HepG2 (cell line): ENCODE data around the gene ASTN2. TPM values are rescaled to one million over a fixed set of nuclear protein-coding genes. Genes with fewer than 3 reads are reported as not detected.

Source experiments
- ATAC-seq: fragments of 200-7000 bp; cut with Tn5 transposase; 3 replicates; pipeline ENCODE4 v1.9.1; 2020; ENCODE audit warnings: mild to moderate bottlenecking, moderate library complexity
- BruUV-seq: library from RNA; stranded (reverse); fragments of 400-500 nt; replicated peaks from 2 replicates; lab custom pipeline; 2021; lab: Mats Ljungman, UMichigan
- CTCF ChIA-PET: fragments of 300-600 bp; formaldehyde crosslinking; extraction: SDS; loops from one replicate; lab custom pipeline; 2021; ENCODE audit warnings: low total read pairs, inconsistent platforms, low intra/inter-chr PET ratio; lab: Yijun Ruan, JAX
- POLR2A ChIA-PET: fragments of 350-600 bp; sonication (Branson Sonifier 250); formaldehyde crosslinking; loops from one replicate; lab custom pipeline; 2020; ENCODE audit warnings: antibody characterized with exemption, inconsistent platforms; lab: Yijun Ruan, JAX
- DNase-seq: peaks from one replicate; pipeline ENCODE4 v3.0.0-alpha.2; 2015; ENCODE audit warnings: low spot score
- FAIRE-seq: peaks from 3 replicates; lab custom pipeline; 2011; peaks lifted over from hg19 to GRCh38; lab: Jason Lieb, UNC
- H2AFZ ChIP-seq: one replicate; pipeline ENCODE4 v1.6.1; 2011; ENCODE audit warnings: low read length, inconsistent platforms
- H3K27ac ChIP-seq: fragments of 300-600 bp; 3 replicates; pipeline ENCODE4 v1.8.0; 2011; ENCODE audit warnings: mixed run types, mild to moderate bottlenecking, mixed read lengths, low read length, inconsistent platforms; ENCODE audit not compliant: insufficient read depth; ENCODE audit errors: extremely low read length
- H3K27me3 ChIP-seq, 2 experiments: fragments of 200-600 bp in 1 of 2; 2 replicates in 1 of 2; 3 replicates in 1 of 2; pipeline versions ENCODE4 v1.6.0 to v1.8.0; 2011; ENCODE audit warnings: low read length in 2 of 2, mild to moderate bottlenecking in 2 of 2, moderate library complexity in 2 of 2, inconsistent platforms in 1 of 2; ENCODE audit not compliant: insufficient read depth in 2 of 2, control insufficient read depth in 1 of 2
- H3K36me3 ChIP-seq, 2 experiments: fragments of 200-600 bp in 1 of 2; replicated peaks in 1 of 2; 2 replicates in 1 of 2; 3 replicates in 1 of 2; pipeline versions ENCODE4 v1.5.1 to v1.8.0; 2011; ENCODE audit warnings: low read length in 2 of 2, inconsistent platforms in 1 of 2; ENCODE audit not compliant: insufficient read depth in 2 of 2, control insufficient read depth in 1 of 2
- H3K4me1 ChIP-seq: 2 replicates; pipeline ENCODE4 v1.5.1; 2012; ENCODE audit warnings: low read length, inconsistent platforms; ENCODE audit not compliant: insufficient read depth
- H3K4me2 ChIP-seq: 2 replicates; pipeline ENCODE4 v1.6.0; 2011; ENCODE audit warnings: low read depth, low read length, inconsistent platforms
- H3K4me3 ChIP-seq, 3 experiments: fragments of 200-600 bp in 1 of 3; sonication (generic), shearing (Covaris generic) in 1 of 3; replicated peaks in 1 of 3; 2 replicates each; pipeline ENCODE4 v1.5.1; 2011 to 2016; ENCODE audit warnings: low read length in 3 of 3, inconsistent platforms in 2 of 3, low read depth in 2 of 3, mild to moderate bottlenecking in 2 of 3, control low read depth in 1 of 3, mixed read lengths in 1 of 3; ENCODE audit not compliant: insufficient read depth in 1 of 3
- H3K79me2 ChIP-seq: one replicate; pipeline ENCODE4 v1.6.1; 2011; ENCODE audit warnings: low read length, inconsistent platforms; ENCODE audit not compliant: insufficient read depth
- H3K9ac ChIP-seq: 2 replicates; pipeline ENCODE4 v1.6.0; 2011; ENCODE audit warnings: mild to moderate bottlenecking, low read depth, low read length, inconsistent platforms; ENCODE audit not compliant: insufficient read depth
- H3K9me3 ChIP-seq: 2 replicates; pipeline ENCODE4 v1.5.1; 2012; ENCODE audit warnings: mild to moderate bottlenecking, low read length
- H4K20me1 ChIP-seq: 2 replicates; pipeline ENCODE4 v1.6.0; 2011; ENCODE audit warnings: inconsistent platforms, mild to moderate bottlenecking, low read length, moderate library complexity; ENCODE audit not compliant: insufficient read depth
- AHR ChIP-seq: IDR thresholded peaks from 2 replicates; pipeline ENCODE4 v1.6.1; 2018; ENCODE audit warnings: missing genetic modification reagents, missing compliant biosample characterization
- FOSL2 ChIP-seq: sonication (generic); formaldehyde crosslinking; IDR thresholded peaks from 2 replicates; pipeline ENCODE4 v1.4.0; 2020; ENCODE audit warnings: missing genetic modification reagents
- FOXA1 ChIP-seq, 2 experiments: fragments of 450-650 bp in 1 of 2; sonication (generic) in 1 of 2; formaldehyde crosslinking in 1 of 2; IDR thresholded peaks; 2 replicates each; pipeline versions ENCODE4 v1.4.0 to v1.6.1; 2016 to 2020; ENCODE audit warnings: missing genetic modification reagents in 1 of 2
- HES4 ChIP-seq: sonication (generic); formaldehyde crosslinking; IDR thresholded peaks from 2 replicates; pipeline ENCODE4 v1.9.0; 2021; ENCODE audit warnings: mild to moderate bottlenecking, missing genetic modification reagents, borderline replicate concordance
- PCBP1 ChIP-seq: fragments of 200-400 bp; formaldehyde crosslinking; IDR thresholded peaks from 2 replicates; pipeline ENCODE4 v1.6.1; 2017; ENCODE audit warnings: mild to moderate bottlenecking, low read depth, low read length, borderline replicate concordance
- PHF5A ChIP-seq: IDR thresholded peaks from one replicate; pipeline ENCODE4 v1.6.1; 2018; ENCODE audit warnings: low read depth, missing genetic modification reagents; ENCODE audit not compliant: unreplicated experiment
- SATB2 ChIP-seq: sonication (generic); formaldehyde crosslinking; IDR thresholded peaks from 2 replicates; pipeline ENCODE4 v1.5.0; 2020; ENCODE audit warnings: missing genetic modification reagents
- SMC3 ChIP-seq: IDR thresholded peaks from 2 replicates; pipeline ENCODE4 v1.6.1; 2011; ENCODE audit warnings: low read length, improper control_type of control experiment
- ZBTB1 ChIP-seq: sonication (generic); formaldehyde crosslinking; IDR thresholded peaks from 2 replicates; pipeline ENCODE4 v1.4.0; 2020; ENCODE audit warnings: missing genetic modification reagents, borderline replicate concordance
- ZFP36L2 ChIP-seq: sonication (generic); formaldehyde crosslinking; IDR thresholded peaks from 2 replicates; pipeline ENCODE4 v1.4.0; 2020; ENCODE audit warnings: missing genetic modification reagents
- WGBS: methylation state at CpG from one replicate; pipeline ENCODE4 v1.1.6; 2017; ENCODE audit warnings: low lambda C conversion rate; 5-methylcytosine and 5-hydroxymethylcytosine counted together
- in situ Hi-C: cut with HindIII; loops from 2 replicates; pipeline ENCODE4 v1.10.0; 2017; ENCODE audit warnings: low pct_unique_long_range_greater_than_20kb; ENCODE audit not compliant: extremely low pct_ligation_motif_present
- intact Hi-C: fragments of 100-400 bp; cut with micrococcal nuclease; formaldehyde crosslinking; loops from one replicate; pipeline ENCODE4 v1.10.0; 2022; ENCODE audit not compliant: unreplicated experiment
- polyA plus RNA-seq, 8 experiments: library from polyadenylated mRNA; depleted of rRNA in 3 of 8; stranded (reverse) in 7 of 8; unstranded in 1 of 8; fragments of >200 nt; fragmentation: Illumina TruSeq in 4 of 8; extraction: Trizol in 4 of 8; gene quantifications; 2 replicates each; pipeline versions ENCODE4 v1.2.1 to v1.2.3, GENCODE V29; 2011 to 2016; ENCODE audit warnings: low read depth in 4 of 8, missing spikeins in 1 of 8, mixed read lengths in 1 of 8; ENCODE audit not compliant: insufficient read depth in 1 of 8
- total RNA-seq, 5 experiments: library from RNA; depleted of rRNA; stranded (reverse); fragments of >200 nt; fragmentation: Illumina TruSeq; extraction: Trizol; gene quantifications; 2 replicates each; pipeline ENCODE4 v1.2.3, GENCODE V29; 2016; ENCODE audit warnings: low read depth in 1 of 5
- TF ChIP-seq, protein P1 (sequence below): sonication (generic); formaldehyde crosslinking; IDR thresholded peaks from 2 replicates; pipeline ENCODE4 v1.4.0; 2020; ENCODE audit warnings: mild to moderate bottlenecking, missing genetic modification reagents, borderline replicate concordance
- TF ChIP-seq, protein P2 (sequence below): sonication (generic); formaldehyde crosslinking; IDR thresholded peaks from 2 replicates; pipeline ENCODE4 v1.5.0; 2020; ENCODE audit warnings: missing genetic modification reagents

The ASTN2 gene
- total and polyA plus RNA-seq, 2 of the 13 experiments (the other 11 are each of a cell fraction or from before 2014, with no cell fraction given), result 5.2 to 13.5 TPM

DNA sequence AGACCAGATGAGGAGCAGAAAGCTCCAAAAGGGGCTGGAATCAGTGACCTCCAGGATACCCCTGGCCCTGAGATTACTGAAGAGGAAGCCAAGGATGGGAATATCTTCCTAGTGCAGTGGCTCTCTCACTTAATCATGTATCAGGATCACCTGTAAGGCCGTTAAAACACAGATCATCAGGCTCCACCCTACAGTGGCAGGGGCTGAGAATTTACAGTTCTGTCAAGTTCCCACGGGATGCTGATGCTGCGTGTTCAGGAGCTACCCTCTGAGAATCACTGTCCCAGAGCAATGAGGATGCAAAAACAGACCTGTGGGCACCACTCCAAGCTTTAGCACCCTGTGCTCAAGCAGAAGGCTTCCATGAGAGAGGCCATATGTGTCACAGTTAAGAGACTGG, 291.9 kb downstream of the ASTN2 start:
- Histone ChIP-seq H3K4me3 (no peak overlapping the region), H3K9me3 (no peaks in the 10 kb centered on the region), H2AFZ (no peak overlapping the region), H3K79me2 (no peaks in the 10 kb centered on the region), H3K36me3 (no peaks in the 10 kb centered on the region), H3K27me3 (no peaks in the 10 kb centered on the region), H4K20me1 (no peaks in the 10 kb centered on the region), H3K4me1 (no peaks in the 10 kb centered on the region), H3K9ac (no peak overlapping the region), H3K27ac (no peak overlapping the region), H3K4me2 (no peak overlapping the region)
- WGBS, result 57% methylated on average over 2 of the region's 3 CpGs
- FAIRE-seq (no peak), DNase-seq (no peak), ATAC-seq (no peak)
- intact Hi-C loops, result no loop called here
- POLR2A ChIA-PET, result no interaction called here
- no peak for TF ChIP-seq PHF5A
- TF ChIP-seq SATB2 (CRISPR knock-in tag), result no peak
- no peak for TF ChIP-seq FOSL2 (CRISPR knock-in tag)
- no peak for TF ChIP-seq PCBP1
- TF ChIP-seq FOXA1 (IDR thresholded peaks at IDR 0.05), result no peak
- no peak for TF ChIP-seq FOXA1 (CRISPR knock-in tag; IDR thresholded peaks at IDR 0.05)
- no peak for TF ChIP-seq AHR
- TF ChIP-seq, protein P1, sequence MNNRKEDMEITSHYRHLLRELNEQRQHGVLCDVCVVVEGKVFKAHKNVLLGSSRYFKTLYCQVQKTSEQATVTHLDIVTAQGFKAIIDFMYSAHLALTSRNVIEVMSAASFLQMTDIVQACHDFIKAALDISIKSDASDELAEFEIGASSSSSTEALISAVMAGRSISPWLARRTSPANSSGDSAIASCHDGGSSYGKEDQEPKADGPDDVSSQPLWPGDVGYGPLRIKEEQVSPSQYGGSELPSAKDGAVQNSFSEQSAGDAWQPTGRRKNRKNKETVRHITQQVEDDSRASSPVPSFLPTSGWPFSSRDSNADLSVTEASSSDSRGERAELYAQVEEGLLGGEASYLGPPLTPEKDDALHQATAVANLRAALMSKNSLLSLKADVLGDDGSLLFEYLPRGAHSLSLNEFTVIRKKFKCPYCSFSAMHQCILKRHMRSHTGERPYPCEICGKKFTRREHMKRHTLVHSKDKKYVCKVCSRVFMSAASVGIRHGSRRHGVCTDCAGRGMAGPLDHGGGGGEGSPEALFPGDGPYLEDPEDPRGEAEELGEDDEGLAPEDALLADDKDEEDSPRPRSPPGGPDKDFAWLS (CRISPR knock-in tag), result no peak
- CTCF ChIA-PET, result no interaction called here
- BruUV-seq, result no TSS peak
- in situ Hi-C loops, result no loop called here

DNA sequence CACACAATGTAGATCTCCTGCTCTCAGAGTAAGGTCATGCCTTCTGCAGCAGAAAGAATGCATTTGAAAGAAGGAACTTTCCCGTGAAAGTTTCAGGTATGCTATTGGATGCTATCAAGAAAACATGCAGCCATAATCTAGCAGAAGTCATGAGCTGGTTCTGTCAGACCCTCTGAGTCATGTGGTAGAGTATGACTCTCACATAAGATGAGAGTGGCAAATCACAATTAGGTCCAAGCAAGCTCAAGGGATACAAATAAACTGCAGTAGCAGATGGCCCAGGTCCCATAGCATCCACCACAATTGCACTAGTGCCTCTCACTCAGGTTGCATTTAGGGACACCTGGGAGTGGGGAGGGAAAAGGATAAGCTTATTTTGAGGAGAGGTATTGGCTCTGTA, 292.8 kb downstream of the ASTN2 start:
- Histone ChIP-seq H3K27me3 (no peaks in the 10 kb centered on the region), H4K20me1 (no peaks in the 10 kb centered on the region), H3K36me3 (no peaks in the 10 kb centered on the region), H3K4me2 (no peak overlapping the region), H3K79me2 (no peaks in the 10 kb centered on the region), H3K9ac (no peak overlapping the region), H3K4me3 (no peak overlapping the region), H3K4me1 (no peaks in the 10 kb centered on the region), H3K27ac (no peak overlapping the region), H3K9me3 (no peaks in the 10 kb centered on the region), H2AFZ (no peak overlapping the region)
- no TSS peak for BruUV-seq
- POLR2A ChIA-PET, result no interaction called here
- CTCF ChIA-PET, result no interaction called here
- no peak for FAIRE-seq
- TF ChIP-seq SMC3 (no peak), HES4 (CRISPR knock-in tag) (no peak), ZBTB1 (CRISPR knock-in tag) (no peak), ZFP36L2 (no peak)
- TF ChIP-seq, protein P2, sequence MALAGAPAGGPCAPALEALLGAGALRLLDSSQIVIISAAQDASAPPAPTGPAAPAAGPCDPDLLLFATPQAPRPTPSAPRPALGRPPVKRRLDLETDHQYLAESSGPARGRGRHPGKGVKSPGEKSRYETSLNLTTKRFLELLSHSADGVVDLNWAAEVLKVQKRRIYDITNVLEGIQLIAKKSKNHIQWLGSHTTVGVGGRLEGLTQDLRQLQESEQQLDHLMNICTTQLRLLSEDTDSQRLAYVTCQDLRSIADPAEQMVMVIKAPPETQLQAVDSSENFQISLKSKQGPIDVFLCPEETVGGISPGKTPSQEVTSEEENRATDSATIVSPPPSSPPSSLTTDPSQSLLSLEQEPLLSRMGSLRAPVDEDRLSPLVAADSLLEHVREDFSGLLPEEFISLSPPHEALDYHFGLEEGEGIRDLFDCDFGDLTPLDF (CRISPR knock-in tag), result no peak
- in situ Hi-C loops, result no loop called here
- DNase-seq, result no peak
- intact Hi-C loops, result no loop called here
- no peak for ATAC-seq
- 0% methylated on average over 1 of the region's 1 CpG for WGBS
